GM12892 (cell line): ENCODE measurements around the gene DRGX.

Experiments used
- POLR2A ChIP-seq: IDR thresholded peaks from 2 replicates; pipeline ENCODE4 v1.6.1; 2011; ENCODE audit warnings: low read depth, low read length, control low read depth
- POLR2AphosphoS5 ChIP-seq: IDR thresholded peaks from 2 replicates; pipeline ENCODE4 v1.6.1; 2011; ENCODE audit warnings: low read depth, low read length, control low read depth
- TAF1 ChIP-seq: IDR thresholded peaks from 2 replicates; pipeline ENCODE4 v1.6.1; 2011; ENCODE audit warnings: low read depth, mild to moderate bottlenecking, control low read depth, low read length, borderline replicate concordance

GRCh38 chr10:49365675-49366415 lies 30.0 kb downstream of the DRGX start:
- TF ChIP-seq POLR2A (no peak), TAF1 (no peak), POLR2AphosphoS5 (no peak)
